Upper lobe of left lung (tissue), 6 donors: ENCODE measurements around the gene CEACAM5. TPM values are rescaled to one million over a fixed set of nuclear protein-coding genes. Genes with fewer than 3 reads are reported as not detected.

Experiments used
- ATAC-seq, 2 donors: fragments of 200-7000 bp; cut with Tn5 transposase; one replicate each; pipeline ENCODE4 v1.9.1; 2022; ENCODE audit warnings: mild to moderate bottlenecking in 2 of 2, moderate library complexity in 2 of 2; ENCODE audit not compliant: low FRiP score in 2 of 2
- DNase-seq, 2 donors: peaks; one replicate each; pipeline ENCODE4 v3.0.0-alpha.2; 2019 to 2020
- H3K27ac ChIP-seq, 4 donors: fragments of 200-600 bp; sonication (generic); one replicate each; pipeline ENCODE4 v1.5.1; 2016 to 2019
- H3K27me3 ChIP-seq, 4 donors: fragments of 200-600 bp; sonication (generic); one replicate each; pipeline ENCODE4 v1.5.1; 2017 to 2019
- H3K36me3 ChIP-seq, 4 donors: fragments of 200-600 bp; sonication (generic); one replicate each; pipeline ENCODE4 v1.5.1; 2016 to 2019
- H3K4me1 ChIP-seq, 4 donors: fragments of 200-600 bp; sonication (generic); one replicate each; pipeline ENCODE4 v1.5.1; 2018 to 2019
- H3K4me3 ChIP-seq, 4 donors: fragments of 200-600 bp; sonication (generic); one replicate each; pipeline ENCODE4 v1.5.1; 2017 to 2019; ENCODE audit warnings: mild to moderate bottlenecking in 2 of 4, moderate library complexity in 1 of 4
- H3K9me3 ChIP-seq, 4 donors: fragments of 200-600 bp; sonication (generic); one replicate each; pipeline ENCODE4 v1.5.1; 2018 to 2019
- EP300 ChIP-seq, 4 donors: sonication (generic); formaldehyde crosslinking; IDR thresholded peaks; one replicate each; pipeline ENCODE4 v1.5.1; 2017; ENCODE audit warnings: antibody characterized with exemption in 4 of 4, control low read depth in 2 of 4
- POLR2A ChIP-seq, 4 donors: fragments of 450-650 bp; IDR thresholded peaks; one replicate each; pipeline ENCODE4 v1.5.1; 2016 to 2017; ENCODE audit warnings: antibody characterized with exemption in 4 of 4, mild to moderate bottlenecking in 2 of 4
- POLR2AphosphoS5 ChIP-seq, 2 donors: sonication (generic); formaldehyde crosslinking; IDR thresholded peaks; one replicate each; pipeline ENCODE4 v1.5.1; 2017; ENCODE audit warnings: antibody characterized with exemption in 2 of 2
- WGBS, 2 donors: methylation state at CpG; one replicate each; pipeline ENCODE4 v1.1.5; 2017 to 2018; 5-methylcytosine and 5-hydroxymethylcytosine counted together
- total RNA-seq, 6 donors: library from RNA; depleted of rRNA in 4 of 6; stranded (reverse); fragments of >200 nt in 4 of 6; gene quantifications; one replicate each; pipeline versions ENCODE4 v1.1.0 to v1.2.1, GENCODE V29; 2016 to 2021
- TF ChIP-seq, protein P1 (sequence below), 6 experiments: fragments of 450-650 bp in 4 of 6; fragments of 200-600 bp in 2 of 6; sonication (generic) in 2 of 6; IDR thresholded peaks; one replicate each; pipeline ENCODE4 v1.5.1; 2016 to 2019; ENCODE audit warnings: antibody characterized with exemption in 6 of 6
- donor health status: DM: no; HTN: no; CAD: no; lungs with moderate emphysema.
- donor health status: DM: no; HTN: yes; CAD: no; lungs with severe emphysema.

Gene CEACAM5
- total RNA-seq, 6 donors from 2014 or later = 5.5 to 55.2 (median 23.8) TPM

DNA sequence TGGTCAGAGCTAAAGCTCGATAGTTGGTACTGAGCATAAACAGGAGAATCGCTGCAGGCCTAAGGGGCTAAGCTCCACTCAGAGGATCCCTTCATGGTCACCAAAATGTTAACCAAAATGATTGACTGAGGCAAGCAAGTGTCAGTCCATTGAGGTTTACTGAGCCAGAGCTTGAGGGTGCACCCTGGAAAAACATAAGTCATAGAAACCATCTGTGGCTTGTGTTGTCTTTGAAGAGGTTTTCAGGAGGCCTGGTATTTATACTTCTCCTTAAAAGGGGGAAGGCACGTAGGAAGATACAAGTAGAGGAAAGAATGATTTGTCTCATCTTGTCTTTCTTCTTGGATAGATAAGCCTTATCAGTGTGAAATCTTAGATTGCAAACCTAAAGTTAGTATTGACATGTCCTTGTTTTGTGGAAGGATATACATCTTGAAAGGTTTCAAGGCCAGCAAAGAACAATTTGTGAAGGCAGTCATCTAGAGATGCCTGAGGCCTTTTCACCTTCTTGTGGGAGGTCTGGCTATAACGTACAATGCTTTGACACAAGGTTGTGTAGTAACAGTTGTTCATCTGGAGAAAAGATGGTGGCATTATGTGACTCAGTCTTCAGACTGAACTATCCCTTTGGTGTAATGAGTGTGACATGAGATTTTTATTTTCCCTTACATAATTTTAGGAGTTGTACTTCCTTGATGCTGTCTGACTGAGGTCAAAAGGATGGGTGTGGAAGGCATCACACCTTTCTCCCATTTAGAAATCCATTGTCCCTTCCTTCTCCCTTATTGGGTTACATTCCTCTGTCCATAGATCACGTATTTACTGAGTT is 32.2 kb downstream of the CEACAM5 start:
- Histone ChIP-seq H3K27me3 (no peaks in the 10 kb centered on the region), H3K36me3 (no peaks in the 10 kb centered on the region), H3K27ac (peak overlapping the region in 1 of 4 donors; percentile 41), H3K4me3 (no peak overlapping the region), H3K9me3 (no peaks in the 10 kb centered on the region), H3K4me1 (no peaks in the 10 kb centered on the region)
- WGBS, 2 donors = 64 to 75% methylated on average over 5 of the region's 5 CpGs
- ATAC-seq = no peak
- TF ChIP-seq EP300 (IDR thresholded peaks at IDR 0.05) (no peak), POLR2A (IDR thresholded peaks at IDR 0.05) (no peak), POLR2AphosphoS5 (IDR thresholded peaks at IDR 0.05) (no peak)
- TF ChIP-seq, protein P1, sequence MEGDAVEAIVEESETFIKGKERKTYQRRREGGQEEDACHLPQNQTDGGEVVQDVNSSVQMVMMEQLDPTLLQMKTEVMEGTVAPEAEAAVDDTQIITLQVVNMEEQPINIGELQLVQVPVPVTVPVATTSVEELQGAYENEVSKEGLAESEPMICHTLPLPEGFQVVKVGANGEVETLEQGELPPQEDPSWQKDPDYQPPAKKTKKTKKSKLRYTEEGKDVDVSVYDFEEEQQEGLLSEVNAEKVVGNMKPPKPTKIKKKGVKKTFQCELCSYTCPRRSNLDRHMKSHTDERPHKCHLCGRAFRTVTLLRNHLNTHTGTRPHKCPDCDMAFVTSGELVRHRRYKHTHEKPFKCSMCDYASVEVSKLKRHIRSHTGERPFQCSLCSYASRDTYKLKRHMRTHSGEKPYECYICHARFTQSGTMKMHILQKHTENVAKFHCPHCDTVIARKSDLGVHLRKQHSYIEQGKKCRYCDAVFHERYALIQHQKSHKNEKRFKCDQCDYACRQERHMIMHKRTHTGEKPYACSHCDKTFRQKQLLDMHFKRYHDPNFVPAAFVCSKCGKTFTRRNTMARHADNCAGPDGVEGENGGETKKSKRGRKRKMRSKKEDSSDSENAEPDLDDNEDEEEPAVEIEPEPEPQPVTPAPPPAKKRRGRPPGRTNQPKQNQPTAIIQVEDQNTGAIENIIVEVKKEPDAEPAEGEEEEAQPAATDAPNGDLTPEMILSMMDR (IDR thresholded peaks at IDR 0.05) = no peak
- DNase-seq = no peak

DNA sequence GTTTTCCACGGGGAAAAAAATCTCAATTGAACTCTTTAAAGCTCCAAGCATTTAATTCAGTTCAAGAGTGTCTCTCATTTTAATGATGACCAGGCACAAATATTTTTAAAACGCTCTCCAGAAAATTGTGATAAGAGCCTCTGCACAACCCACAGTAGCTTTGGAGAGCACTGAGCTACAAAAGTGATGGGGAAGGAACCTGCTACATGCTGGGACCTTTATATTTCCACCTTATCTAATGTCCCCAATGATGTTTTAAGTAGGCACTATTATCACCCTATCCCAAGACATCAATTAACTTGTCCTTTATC is 32.8 kb downstream of the CEACAM5 start:
- no peak for ATAC-seq
- Histone ChIP-seq H3K27ac (no peak overlapping the region), H3K4me1 (peaks cover 0 to 2% (median 0%) of the 10 kb centered on the region in 4 donors), H3K9me3 (no peaks in the 10 kb centered on the region), H3K27me3 (no peaks in the 10 kb centered on the region), H3K4me3 (no peak overlapping the region), H3K36me3 (no peaks in the 10 kb centered on the region)
- TF ChIP-seq POLR2A (IDR thresholded peaks at IDR 0.05) = no peak
- TF ChIP-seq POLR2AphosphoS5 (IDR thresholded peaks at IDR 0.05) = no peak
- no peak for TF ChIP-seq EP300 (IDR thresholded peaks at IDR 0.05)
- TF ChIP-seq, protein P1 (IDR thresholded peaks at IDR 0.05) = no peak
- WGBS, 2 donors = 60 to 87% methylated on average over 2 of the region's 2 CpGs
- no peak for DNase-seq

DNA sequence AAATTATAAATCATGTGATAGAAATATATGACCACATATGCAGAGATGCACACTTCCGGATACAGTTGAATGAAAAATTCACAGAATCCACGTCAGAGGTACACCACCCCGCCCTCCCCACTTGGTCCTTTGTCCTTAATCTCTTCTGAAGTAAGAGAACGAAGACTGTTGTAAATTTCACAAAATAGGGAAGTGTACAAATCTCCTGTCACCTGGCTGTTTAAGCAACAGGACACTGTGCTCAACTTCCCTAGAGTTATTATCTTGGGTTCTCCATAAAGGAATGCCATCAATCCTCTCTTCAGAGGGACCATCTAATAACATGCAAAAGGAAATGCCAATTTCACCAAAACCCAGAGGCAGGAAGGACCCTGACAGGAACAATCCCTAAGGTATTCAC is 36.4 kb downstream of the CEACAM5 start:
- no peaks in the 10 kb centered on the region for H3K9me3 ChIP-seq
- DNase-seq = no peak
- TF ChIP-seq EP300 (IDR thresholded peaks at IDR 0.05) (no peak), POLR2A (IDR thresholded peaks at IDR 0.05) (no peak), POLR2AphosphoS5 (IDR thresholded peaks at IDR 0.05) (no peak)
- TF ChIP-seq, protein P1 (IDR thresholded peaks at IDR 0.05) = no peak
- 58 to 61% methylated on average over 4 of the region's 4 CpGs for WGBS, 2 donors
- no peak for ATAC-seq
- H3K4me1 ChIP-seq = peaks cover 0 to 18% (median 1%) of the 10 kb centered on the region in 4 donors
- H3K27ac ChIP-seq = peak overlapping the region in 1 of 4 donors; percentile 21
- no peak overlapping the region for H3K4me3 ChIP-seq
- no peaks in the 10 kb centered on the region for H3K36me3 ChIP-seq
- H3K27me3 ChIP-seq = no peaks in the 10 kb centered on the region

DNA sequence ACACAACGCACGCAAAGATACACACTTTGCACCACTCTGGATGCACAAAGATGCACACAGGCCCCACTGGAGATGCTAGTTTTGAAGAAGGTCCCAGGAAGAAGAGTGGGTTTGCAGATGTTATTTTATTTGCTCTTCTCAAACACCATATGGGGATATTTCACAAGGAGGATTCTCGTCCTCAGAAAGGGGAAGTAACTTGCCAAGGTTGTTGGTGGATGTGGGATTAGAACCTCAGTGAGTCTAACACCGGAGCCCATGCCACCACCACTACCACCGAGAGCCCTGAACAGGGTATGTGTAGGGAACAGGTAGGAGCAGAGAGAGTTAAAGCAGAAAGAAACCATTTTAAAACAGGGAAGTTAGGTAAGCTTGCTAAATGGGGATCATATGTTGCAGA is 37.3 kb downstream of the CEACAM5 start:
- H3K36me3 ChIP-seq = no peaks in the 10 kb centered on the region
- peaks cover 0 to 18% (median 1%) of the 10 kb centered on the region in 4 donors for H3K4me1 ChIP-seq
- no peaks in the 10 kb centered on the region for H3K9me3 ChIP-seq
- DNase-seq (no peak), ATAC-seq (peak in 1 of 2 donors; percentile 40)
- no peak for TF ChIP-seq EP300 (IDR thresholded peaks at IDR 0.05)
- no peak for TF ChIP-seq POLR2A (IDR thresholded peaks at IDR 0.05)
- TF ChIP-seq, protein P1 (IDR thresholded peaks at IDR 0.05) = no peak
- TF ChIP-seq POLR2AphosphoS5 (IDR thresholded peaks at IDR 0.05) = no peak
- 59 to 66% methylated on average over 5 of the region's 5 CpGs for WGBS, 2 donors
- no peaks in the 10 kb centered on the region for H3K27me3 ChIP-seq
- H3K27ac ChIP-seq = peak overlapping the region in 1 of 4 donors; percentile 21
- no peak overlapping the region for H3K4me3 ChIP-seq
